GM21447 (cell line): Measurements from ENCODE around the gene RAB35.
A peak's percentile ranks its signal among the peaks of the same experiment; 100 is the strongest.

Experiments
- ATAC-seq: cut with Tn5 transposase; IDR thresholded peaks from one replicate; pipeline ENCODE4 v1.9.1; 2021; ENCODE audit not compliant: unreplicated experiment

RAB35 gene

DNA sequence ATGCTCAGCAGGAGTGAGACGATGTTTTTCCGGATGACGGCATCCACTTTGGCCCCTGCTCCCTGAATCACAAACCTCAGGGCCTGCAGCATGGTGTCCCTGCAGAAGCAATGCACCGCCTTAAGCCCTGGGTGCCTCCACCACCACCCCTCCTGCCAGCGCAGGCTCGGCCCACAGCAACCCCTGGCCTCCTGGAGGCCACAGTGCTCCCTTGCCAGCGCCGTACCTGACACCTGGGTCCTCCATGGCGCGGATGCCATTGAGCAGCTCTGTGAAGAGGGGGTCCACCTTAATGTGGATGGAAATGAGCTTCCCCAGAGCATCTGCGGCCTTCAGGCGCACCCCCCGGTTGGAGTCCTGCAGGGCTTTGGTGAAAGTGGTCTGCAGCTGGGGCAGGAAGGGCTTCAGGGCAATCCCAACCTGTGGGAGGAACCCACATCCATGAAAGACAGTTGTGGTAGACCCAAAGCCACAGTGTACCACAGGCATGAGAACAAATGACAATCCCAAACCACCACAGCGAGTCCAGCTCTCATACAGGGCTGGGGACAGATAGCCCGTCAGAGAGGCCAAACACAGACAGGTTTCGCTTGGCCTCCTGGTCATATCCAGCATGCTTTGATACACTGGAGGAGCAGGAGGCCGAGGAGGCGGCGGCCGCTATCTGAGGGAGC lies 17.9 kb upstream of the RAB35 start:
- ATAC-seq, result no peak

DNA sequence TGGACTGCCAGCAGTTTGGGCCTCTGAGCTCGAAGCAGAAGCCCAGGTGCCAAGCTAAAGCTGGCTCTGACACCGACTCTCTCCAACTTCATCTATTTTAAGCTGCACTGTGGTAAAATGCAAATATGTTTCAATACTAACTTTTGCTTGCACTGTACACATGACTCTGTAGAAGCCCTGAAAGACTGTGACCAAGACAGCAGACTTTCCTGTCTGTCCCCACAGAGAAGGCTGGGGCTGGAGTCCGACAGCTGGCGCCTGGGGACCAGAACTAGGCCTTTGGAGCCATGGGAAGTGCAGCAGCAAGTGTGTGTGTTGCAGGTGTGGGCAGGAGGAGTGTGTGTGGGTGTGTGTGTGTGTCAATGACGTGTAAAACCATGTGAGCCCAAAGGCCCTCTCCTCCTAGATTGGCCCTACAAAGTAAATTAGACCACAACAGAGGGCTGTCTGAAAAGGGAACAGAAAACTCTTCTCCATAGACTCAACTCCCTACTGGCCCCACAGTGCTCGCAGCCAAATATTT lies 16.4 kb upstream of the RAB35 start:
- peak; percentile 94 for ATAC-seq

GRCh38 chr12:120132054-120132836 lies 15.7 kb upstream of the RAB35 start:
- no peak for ATAC-seq

GRCh38 chr12:120131116-120131515 lies 14.6 kb upstream of the RAB35 start:
- no peak for ATAC-seq

GRCh38 chr12:120130011-120130410 lies 13.5 kb upstream of the RAB35 start:
- ATAC-seq, result no peak

GRCh38 chr12:120126635-120127005 lies 10.1 kb upstream of the RAB35 start:
- ATAC-seq, result no peak

DNA sequence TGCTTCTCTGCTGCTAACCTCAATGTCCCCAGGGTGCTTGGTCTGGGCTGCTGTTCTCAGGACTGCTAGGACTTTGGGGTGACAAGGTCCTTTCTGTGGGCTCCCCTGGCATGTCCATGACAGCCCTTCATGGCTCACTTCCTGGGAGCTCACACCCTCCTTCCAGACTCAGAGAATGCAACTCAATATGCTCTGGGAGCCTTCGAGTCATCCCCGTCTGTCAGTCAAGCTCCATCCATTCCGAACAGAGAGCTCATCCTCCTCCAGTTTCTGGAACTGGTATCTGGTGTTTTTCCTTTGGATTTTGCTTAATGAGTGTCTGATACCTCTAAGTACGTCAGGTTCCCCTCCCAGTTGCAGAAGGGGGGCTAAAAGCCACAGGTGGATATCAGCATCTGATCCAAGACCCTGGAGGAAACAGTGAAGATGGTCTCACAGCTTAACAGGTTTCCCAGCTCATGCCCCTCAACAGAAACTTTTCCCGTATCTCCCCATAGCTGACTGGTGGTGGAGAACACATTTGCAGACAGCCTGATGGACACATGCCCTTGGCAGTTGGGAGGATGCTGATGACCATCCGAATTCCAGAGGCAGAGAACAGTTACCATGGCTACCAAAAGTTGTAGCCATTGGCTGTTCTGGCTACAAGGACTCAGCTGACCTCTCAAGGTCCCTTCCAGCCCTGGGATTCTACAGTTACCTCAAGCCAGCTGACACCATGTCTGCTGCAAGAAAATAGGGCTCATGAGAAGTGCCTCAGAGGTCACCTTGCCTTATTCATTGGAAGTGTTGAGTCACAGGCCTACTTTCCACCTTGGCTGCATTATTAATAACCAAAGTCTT lies 9.5 kb upstream of the RAB35 start:
- ATAC-seq, result no peak

DNA sequence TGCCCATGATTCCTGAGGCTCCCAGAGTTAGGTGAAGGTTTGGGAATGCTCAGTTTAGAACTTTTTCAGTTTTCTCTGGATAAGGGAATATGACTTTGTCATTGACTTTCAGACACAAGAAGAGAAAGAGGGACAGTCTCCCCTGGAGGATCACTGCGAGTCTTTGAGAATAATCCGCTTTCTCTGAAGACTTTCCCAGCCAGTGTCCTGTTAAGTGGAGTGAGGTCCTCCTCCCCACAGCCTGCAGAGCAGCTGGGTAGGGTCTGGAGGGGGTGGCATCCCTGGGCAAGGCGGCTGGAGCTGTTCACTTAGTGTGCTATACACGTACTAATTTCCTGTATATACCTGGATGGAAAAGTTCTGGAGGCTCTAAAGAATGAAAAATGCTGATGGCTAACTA lies 8.5 kb upstream of the RAB35 start:
- no peak for ATAC-seq

GRCh38 chr12:120121766-120122293 lies 5.3 kb upstream of the RAB35 start:
- peak; percentile 39 for ATAC-seq

DNA sequence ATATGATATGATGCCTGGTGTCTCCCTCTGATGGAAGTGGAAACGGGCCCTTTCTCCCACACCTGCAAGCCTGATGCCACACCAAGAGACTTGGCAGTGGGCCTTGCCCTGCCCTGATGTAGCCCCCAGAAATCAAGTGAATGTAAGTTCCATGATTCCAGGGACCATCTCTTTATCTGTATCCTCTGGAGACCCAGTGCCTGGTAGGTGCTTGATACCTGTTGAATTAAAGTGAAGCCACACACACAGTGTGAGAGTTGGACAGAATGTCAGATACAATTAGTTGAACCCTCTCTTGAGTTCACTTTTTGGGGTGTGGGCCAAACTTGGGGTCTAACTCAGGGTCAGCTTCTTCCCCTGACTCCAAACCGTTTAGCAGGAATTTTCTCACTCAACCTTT lies 4.8 kb upstream of the RAB35 start:
- ATAC-seq, result no peak

DNA sequence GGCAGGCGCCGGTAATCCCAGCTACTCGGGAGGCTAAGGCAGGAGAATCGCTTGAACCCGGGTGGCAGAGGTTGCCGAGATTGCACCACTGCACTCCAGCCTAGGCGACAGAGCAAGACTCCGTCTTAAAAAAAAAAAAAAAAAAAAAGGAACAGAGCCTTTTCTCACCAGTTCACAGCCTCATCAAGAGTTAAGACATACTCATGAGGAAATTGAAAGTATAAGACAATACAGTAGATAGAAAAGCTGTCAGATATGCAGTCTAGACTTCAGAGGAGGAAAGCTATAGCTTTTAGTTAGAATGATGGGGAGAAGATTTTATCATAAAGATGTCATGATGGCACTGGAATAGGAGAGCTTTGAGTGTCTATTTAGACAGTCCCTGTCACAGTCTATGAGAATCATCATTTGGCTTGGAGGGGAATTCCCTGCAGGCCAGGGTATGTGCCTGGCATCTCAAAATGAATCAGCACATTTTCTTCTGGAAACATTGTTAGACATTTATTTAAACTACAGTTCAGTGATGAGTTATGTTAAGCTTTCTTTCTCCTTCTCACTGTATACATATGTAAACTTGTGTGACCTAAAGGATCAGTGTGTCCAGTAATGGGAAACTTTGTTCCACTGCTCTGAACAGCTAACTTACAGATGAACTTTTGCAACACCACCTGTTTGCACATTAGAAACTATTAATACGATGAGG lies 2.9 kb upstream of the RAB35 start:
- peak; percentile 27 for ATAC-seq

GRCh38 chr12:120118321-120119061 lies 1.9 kb upstream of the RAB35 start:
- no peak for ATAC-seq

DNA sequence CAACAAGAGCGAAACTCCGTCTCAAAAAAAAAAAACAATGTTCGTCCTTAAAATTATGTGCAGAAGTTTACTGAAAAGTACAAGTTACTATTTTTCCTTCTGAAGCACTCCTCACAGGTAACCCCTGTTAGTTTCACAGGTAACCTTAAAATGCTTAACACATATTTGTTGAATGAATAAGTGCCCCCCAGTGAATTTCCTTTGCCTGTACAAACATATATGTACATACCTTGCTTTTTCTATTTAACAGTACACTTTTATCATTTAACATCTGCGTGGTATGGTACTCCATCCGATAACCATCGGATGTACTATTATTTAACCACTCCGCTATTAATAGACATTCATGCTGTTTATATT lies 1.4 kb upstream of the RAB35 start:
- ATAC-seq, result no peak

GRCh38 chr12:120116792-120117651 lies 469 bp upstream of the RAB35 start:
- ATAC-seq, result peak; percentile 37

DNA sequence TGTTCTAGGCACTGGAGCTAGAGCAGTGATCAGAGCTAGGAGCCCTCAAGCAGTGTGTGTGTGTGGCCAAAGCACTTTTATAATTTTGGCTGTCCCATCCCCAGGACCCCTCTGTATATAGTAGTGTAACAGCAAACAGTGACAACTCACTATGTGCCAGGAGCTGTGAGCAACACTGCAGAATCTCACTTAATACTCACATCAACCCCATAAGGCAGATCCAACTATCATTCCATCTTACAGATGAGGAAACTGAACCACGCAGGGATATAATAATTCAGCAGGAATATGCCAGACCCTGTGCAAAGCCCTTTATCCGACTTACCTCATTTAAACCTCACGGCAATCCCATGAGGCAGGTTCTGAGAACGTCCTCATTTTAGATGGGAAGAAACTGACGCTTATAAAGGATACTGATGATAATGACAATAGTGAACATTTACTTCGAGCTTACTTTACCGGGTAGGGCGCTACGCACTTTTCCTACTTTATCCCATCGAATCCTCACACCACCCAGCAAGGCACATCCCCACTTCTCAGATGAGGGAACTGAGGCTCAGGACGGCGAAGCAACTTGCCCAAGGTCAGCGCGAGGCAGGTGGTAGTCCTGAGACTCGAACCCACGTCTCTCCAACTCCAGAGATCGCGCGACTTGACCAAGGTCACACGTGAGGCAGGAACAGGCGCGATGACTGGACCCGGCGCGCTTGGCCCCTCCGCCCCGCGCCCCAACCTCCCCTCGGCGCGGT lies 687 bp downstream of the RAB35 start:
- ATAC-seq, result no peak

- no peak for ATAC-seq
Measured at GRCh38 chr12:120115066-120115465, 1.5 kb downstream of the RAB35 start.

DNA sequence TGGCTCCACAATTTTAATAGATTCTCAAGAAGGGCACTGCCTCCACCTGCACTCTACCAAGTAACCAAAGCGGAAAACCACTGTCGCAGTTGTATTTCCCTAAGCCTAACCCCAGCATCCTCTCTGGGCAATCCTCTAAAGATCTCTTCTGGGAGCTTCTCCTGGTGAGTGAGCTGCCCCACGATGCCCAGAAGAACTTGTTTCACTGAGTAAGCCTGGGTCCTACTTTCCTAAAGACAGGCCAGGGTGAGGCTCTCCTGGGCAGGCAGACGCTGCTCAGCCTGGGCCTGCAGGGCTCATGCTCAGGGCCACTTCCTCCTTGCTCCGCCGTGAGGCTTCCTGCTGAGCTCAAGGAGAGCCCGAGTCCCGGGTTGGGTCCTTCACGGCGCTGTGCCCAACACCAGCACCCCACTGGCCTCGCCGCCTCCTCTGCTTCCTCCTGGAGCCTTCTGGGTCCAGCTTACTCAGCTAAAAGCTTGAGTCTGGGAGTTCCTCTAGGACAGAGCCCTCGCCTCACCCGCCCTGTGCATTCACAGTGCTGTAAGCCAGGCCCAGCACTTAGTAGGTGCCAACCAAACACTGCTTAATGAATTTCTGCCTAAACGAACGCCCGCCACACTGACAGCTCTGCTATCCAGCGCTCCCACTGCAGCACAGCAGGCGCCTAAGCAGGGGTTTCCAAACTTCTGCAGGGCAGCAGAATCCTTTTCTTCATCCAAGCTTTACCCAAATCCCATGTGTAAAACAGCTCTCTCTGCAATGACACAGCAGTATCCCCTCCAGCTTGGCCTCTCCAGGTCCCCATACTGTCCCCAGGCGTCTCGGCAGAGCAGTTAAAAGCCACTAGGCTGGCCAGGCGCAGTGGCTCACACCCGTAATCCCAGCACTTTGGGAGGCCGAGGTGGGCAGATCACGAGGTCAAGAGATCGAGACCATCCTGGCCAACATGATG lies 5.7 kb downstream of the RAB35 start:
- peak; percentile 64 for ATAC-seq
